HG03565 (cell line): ENCODE measurements around the gene SCUBE3.

Source experiments
- ATAC-seq: cut with Tn5 transposase; IDR thresholded peaks from one replicate; pipeline ENCODE4 v1.9.1; 2021; ENCODE audit warnings: mild to moderate bottlenecking, moderate library complexity; ENCODE audit not compliant: unreplicated experiment

Gene SCUBE3

DNA sequence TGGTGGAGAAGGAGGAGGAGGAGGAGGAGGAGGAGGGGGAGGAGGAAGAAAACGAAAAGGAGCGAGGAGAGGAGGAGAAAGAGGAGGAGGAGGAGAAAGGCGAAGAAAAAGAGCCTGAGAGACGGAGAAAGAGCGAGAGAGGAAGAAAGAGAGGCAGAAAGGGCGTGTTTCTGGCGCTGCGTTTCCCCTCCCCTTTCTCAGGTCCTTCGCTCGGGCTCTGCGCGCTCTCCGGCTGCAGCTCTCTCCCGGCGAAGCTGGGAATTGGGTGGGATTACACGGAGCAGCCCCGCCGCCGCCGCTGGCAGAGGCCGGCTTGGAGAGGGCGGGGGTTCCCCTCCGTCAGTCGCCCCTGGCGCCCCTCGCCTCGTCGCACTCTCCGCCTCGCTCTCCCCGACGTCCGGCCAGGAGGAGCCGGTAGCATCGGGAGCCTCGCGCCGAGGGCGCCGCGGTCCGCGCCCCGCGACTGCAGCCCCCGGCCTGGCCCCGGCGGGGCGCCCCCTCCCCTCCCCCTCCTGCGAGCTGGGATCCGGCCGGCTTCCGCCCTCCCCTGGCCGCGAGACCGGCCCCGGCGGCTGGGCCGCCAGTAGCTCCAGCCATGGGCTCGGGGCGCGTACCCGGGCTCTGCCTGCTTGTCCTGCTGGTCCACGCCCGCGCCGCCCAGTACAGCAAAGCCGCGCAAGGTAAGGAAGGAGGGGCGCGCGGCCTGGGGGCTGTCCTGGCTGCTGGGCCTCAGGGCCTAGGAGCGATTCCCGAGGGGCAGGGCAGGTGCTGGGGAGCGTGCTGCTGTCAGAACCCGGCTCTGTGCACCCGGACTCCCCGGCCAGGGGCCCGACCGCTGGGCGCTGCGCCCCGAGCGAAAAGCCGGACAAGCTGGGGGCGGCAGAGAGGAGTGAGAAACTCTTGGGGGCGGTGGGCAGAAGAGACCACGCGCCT, at the start of gene SCUBE3:
Gene SCUBE3 (plus strand): TSS at position 133 of the 933 bp plus-strand sequence. CDS start 463 bp downstream, at position 596.
- ATAC-seq: no peak

DNA sequence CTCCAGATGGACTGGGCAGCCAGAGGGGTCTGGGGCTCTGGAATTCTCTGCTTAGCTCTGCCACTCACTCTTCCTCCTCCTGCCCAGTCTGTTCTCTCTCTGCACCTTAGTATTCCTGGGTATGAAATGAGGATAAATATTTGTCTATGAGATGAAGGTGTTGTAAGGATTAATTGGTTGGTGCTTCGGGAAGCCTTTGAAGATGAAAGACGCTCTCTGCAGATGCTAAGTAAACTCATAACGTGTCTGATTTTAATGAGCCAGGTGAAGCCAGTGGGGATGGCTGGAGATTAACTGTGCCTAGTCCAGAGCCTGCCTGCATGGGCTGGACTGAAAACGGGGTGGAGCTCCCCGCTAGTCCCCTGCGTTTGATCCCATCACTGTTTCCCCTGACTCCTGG, 49.5 kb upstream of the SCUBE3 start:
- ATAC-seq: no peak

- no peak for ATAC-seq
These were observed 48.9 kb upstream of the SCUBE3 start for GRCh38 chr6:35164868-35165267.

- no peak for ATAC-seq
These were observed 48.1 kb upstream of the SCUBE3 start for GRCh38 chr6:35165630-35166071.

- no peak for ATAC-seq
These were observed 47.6 kb upstream of the SCUBE3 start for GRCh38 chr6:35166116-35166515.

DNA sequence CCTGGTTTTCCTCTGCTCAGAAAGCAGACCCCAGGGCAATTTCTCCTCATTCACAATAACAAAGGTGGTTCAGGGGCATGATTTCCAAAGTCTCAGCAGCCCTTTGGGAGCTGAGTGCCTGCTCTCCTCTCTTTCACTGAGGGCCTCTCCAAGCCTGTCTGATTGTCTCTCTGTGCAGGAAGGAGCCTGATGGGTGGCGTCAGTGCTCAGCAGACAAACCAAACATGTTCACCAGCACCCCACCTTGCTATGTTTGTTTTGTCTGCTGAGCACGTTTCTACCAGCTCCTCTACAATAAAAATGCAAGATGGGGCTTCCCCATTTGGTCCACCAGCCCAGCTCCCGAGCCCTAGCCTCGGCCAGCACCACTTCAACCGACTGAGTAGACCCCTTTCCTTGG, 47.2 kb upstream of the SCUBE3 start:
- no peak for ATAC-seq

GRCh38 chr6:35167505-35167904, 46.3 kb upstream of the SCUBE3 start:
- no peak for ATAC-seq

- no peak for ATAC-seq
These were observed 45.3 kb upstream of the SCUBE3 start for GRCh38 chr6:35168461-35168861.

- no peak for ATAC-seq
These were observed 43.6 kb upstream of the SCUBE3 start for GRCh38 chr6:35170166-35170565.

- no peak for ATAC-seq
These were observed 42.9 kb upstream of the SCUBE3 start for GRCh38 chr6:35170891-35171290.

- ATAC-seq: no peak
These were observed 40.7 kb upstream of the SCUBE3 start for GRCh38 chr6:35173044-35173426.

DNA sequence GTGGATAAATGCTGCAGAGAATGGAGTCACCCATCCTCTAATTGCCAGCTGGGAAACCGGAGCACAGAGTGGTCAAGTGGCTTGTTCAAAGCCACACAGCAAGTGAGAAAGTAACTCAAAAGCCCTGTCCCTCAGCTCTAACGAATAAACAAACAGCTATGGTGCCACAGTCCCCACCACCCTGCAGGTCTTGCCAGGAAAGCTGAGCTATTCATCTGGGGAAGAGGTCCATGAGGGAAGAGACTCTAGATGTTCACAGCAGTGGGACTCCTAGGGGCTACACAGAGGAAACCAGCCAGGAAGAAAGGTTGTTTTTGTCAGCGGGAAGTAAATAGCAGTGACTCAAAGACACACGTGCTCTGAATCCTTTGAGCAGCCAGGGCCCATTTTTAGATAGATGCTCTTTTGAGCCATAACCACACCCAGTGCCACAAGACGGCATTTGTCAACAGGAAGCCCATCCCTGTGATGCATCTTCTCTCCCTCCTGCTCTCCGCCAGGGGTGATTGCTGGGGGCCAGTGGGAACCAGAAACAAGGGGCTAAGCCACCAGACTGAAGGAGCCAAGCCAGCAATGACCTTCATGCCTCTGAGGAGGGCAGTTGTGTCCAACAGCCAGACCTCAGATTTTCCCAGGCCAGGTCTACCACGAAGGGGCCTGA, 40.2 kb upstream of the SCUBE3 start:
- ATAC-seq: no peak

GRCh38 chr6:35174088-35174434, 39.7 kb upstream of the SCUBE3 start:
- ATAC-seq: no peak

GRCh38 chr6:35174501-35174900, 39.3 kb upstream of the SCUBE3 start:
- ATAC-seq: no peak

- ATAC-seq: no peak
These were observed 37.3 kb upstream of the SCUBE3 start for GRCh38 chr6:35176301-35177024.

DNA sequence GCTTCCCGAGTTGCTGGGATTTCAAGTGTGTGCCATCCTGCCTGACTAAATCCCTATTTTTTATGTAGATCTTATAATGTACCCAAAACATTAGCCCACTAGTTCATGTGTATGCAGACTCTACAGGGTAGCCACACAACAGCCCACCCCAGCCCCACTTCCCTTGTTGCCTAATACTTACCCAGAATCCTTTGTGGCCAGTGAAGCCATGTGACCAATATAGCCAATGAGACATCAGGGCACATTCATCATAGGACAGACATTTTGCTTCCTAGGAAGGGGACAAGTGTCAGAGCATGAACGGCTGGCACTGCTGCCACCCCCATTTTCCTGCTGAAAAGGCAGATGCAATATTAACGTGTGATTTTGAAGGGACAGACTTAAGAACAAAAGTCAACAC, 36.6 kb upstream of the SCUBE3 start:
- no peak for ATAC-seq

- ATAC-seq: no peak
These were observed 36.2 kb upstream of the SCUBE3 start for GRCh38 chr6:35177596-35177995.

DNA sequence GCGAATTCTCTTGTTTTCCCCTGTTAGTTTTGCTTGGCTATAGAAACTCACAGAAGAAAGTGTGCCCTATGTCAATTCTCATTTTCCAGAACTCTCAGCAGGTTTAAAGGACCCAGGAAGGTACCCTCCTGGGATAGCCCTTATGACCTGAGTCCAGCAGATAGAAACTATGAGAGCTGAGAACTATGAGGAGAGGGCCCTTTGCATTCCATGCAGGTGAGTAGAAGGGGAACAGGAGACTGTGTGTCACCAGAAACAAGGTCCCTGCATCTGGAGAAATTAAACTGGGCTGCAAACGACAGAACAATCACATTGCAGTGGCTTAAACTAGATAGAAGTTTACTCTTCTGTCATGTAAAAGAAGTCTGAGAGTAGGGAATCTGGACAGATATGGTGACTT, 35.7 kb upstream of the SCUBE3 start:
- no peak for ATAC-seq

DNA sequence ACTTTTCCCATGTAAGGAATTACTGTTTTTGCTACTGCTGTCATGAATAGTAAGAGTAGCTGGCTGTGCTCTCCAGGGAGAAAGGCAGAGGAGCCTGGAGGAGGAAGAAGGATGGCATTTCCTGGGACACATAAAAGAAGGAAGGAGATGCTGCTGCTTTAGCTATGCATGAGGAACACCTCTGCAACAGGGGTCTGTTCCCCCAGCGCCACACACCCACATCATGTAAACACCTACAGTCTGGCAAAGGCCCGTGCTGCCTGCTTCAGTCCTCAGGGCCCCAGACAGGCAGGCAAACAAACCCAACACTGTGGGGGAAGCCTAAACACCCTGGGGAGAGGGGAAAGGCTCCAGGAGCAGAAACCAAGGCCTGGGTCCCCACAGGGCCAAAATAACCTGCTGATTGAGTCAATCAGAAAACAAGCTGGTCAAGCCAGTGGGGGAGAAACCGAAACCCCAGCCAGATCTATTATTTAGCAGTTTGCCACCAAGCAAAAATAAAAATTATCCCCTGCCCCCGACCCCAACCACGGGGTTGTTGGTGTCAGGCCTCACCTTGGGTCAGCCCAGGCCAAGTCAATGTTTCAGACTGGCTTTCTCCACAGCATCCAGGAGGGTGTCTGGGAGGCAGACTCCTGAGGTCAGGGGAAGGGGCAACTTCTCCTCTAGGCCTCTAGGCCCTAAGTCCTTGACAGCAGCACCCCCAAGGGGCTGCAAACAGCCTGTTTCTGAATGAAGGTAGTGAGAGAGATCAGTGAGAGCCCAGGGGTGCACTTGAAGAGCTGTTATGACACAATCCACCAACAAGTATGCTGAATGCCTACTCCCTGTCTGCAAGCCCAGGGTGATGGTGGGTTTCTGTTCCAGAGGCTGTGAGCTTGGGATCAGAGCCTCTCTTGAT, 34.6 kb upstream of the SCUBE3 start:
- no peak for ATAC-seq

GRCh38 chr6:35179901-35180535, 33.7 kb upstream of the SCUBE3 start:
- no peak for ATAC-seq
